HG03442 (cell line): Measurements from ENCODE around the gene CD300A.
A peak's percentile ranks its signal among the peaks of the same experiment; 100 is the strongest.

Experiments used
- ATAC-seq: cut with Tn5 transposase; IDR thresholded peaks from one replicate; pipeline ENCODE4 v1.9.1; 2021; ENCODE audit warnings: mild to moderate bottlenecking, moderate library complexity; ENCODE audit not compliant: unreplicated experiment

CD300A gene

GRCh38 chr17:74466111-74466827 is at the start of gene CD300A:
TSS of gene CD300A (plus strand) at chr17:74466634. CDS start at chr17:74466704, 70 bp downstream.
- ATAC-seq = no peak

- ATAC-seq = peak; percentile 47
Measured at GRCh38 chr17:74417178-74418045, 49.0 kb upstream of the CD300A start.

- no peak for ATAC-seq
Measured at GRCh38 chr17:74419928-74420411, 46.5 kb upstream of the CD300A start.

GRCh38 chr17:74424117-74424516 is 42.3 kb upstream of the CD300A start:
- no peak for ATAC-seq

GRCh38 chr17:74424657-74425056 is 41.8 kb upstream of the CD300A start:
- ATAC-seq = no peak

- no peak for ATAC-seq
Measured at GRCh38 chr17:74426551-74427047, 39.8 kb upstream of the CD300A start.

- no peak for ATAC-seq
Measured at GRCh38 chr17:74427048-74427762, 39.2 kb upstream of the CD300A start.

- no peak for ATAC-seq
Measured at GRCh38 chr17:74427763-74428153, 38.7 kb upstream of the CD300A start.

- no peak for ATAC-seq
Measured at GRCh38 chr17:74429604-74430384, 36.6 kb upstream of the CD300A start.

- ATAC-seq = no peak
Measured at GRCh38 chr17:74430385-74430705, 36.1 kb upstream of the CD300A start.

GRCh38 chr17:74430706-74431567 is 35.5 kb upstream of the CD300A start:
- ATAC-seq = no peak

- ATAC-seq = no peak
Measured at GRCh38 chr17:74431568-74432423, 34.6 kb upstream of the CD300A start, which contains the start of gene GPRC5C. TSS of gene GPRC5C (plus strand) at chr17:74432088. CDS start at chr17:74439777, 7,689 bp downstream.

- no peak for ATAC-seq
Measured at GRCh38 chr17:74432424-74432690, 34.1 kb upstream of the CD300A start.

GRCh38 chr17:74432766-74433391 is 33.6 kb upstream of the CD300A start:
- no peak for ATAC-seq

GRCh38 chr17:74433421-74434121 is 32.9 kb upstream of the CD300A start:
- no peak for ATAC-seq

GRCh38 chr17:74435775-74436359 is 30.6 kb upstream of the CD300A start:
- no peak for ATAC-seq

- no peak for ATAC-seq
Measured at GRCh38 chr17:74437702-74438101, 28.7 kb upstream of the CD300A start.
